Caki2 (cell line): ENCODE data around the gene GABRE. TPM values are rescaled to one million over a fixed set of nuclear protein-coding genes. Genes with fewer than 3 reads are reported as not detected.

Experiments
- DNase-seq: peaks from one replicate; pipeline ENCODE4 v3.0.0-alpha.2; 2015; ENCODE audit warnings: low read depth
- in situ Hi-C: cut with HindIII; loops from 2 replicates; pipeline ENCODE4 v1.10.0; 2016; ENCODE audit warnings: low sequenced_read_pairs, low pct_unique_long_range_greater_than_20kb, mixed read lengths
- total RNA-seq: library from RNA; depleted of rRNA; stranded (reverse); fragments of >200 nt; shearing (Covaris generic); gene quantifications from 2 replicates; pipeline ENCODE4 v1.2.3, GENCODE V29; 2014; ENCODE audit warnings: low replicate concordance; rRNA removed

GABRE gene
- total RNA-seq, 1 experiment from 2014 or later, result 6.0 TPM

- DNase-seq, result no peak
- in situ Hi-C loops, result no loop called here
Measured at GRCh38 chrX:151904989-151905388, 69.5 kb downstream of the GABRE start.

Other genes starting within 250 kb of the GABRE start
- gene CNGA2, start 239.9 kb downstream of the GABRE start, total RNA-seq, result not detected in 2 replicates
- not detected in 2 replicates for gene MAGEA4, start 61.8 kb downstream of the GABRE start, total RNA-seq
- not detected in 2 replicates for gene MAGEA10, start 163.9 kb upstream of the GABRE start, total RNA-seq